Measurements from ENCODE around the gene SEC14L5. TPM values are rescaled to one million over a fixed set of nuclear protein-coding genes. Genes with fewer than 3 reads are reported as not detected.

Gene SEC14L5
- total RNA-seq, 5 donors from 2014 or later (not counting 1 experiment from before 2014, with no cell fraction given): 0.05 TPM; not detected in 4

GRCh38 chr16:5058476-5058875 is 100.3 kb downstream of the SEC14L5 start:
- DNase-seq: no peak
- H3K36me3 ChIP-seq (ENCODE audit: control insufficient read depth in 2 of 2, extremely low read depth in 1 of 2, insufficient read depth in 1 of 2, low read length in 1 of 2): no peaks in the 10 kb centered on the region
- ChIA-PET POLR2A (no interaction called here), CTCF (no interaction called here)
- H3K9me3 ChIP-seq: no peaks in the 10 kb centered on the region
- no peak for ATAC-seq (replicated peaks in 1 of 4)
- no CpG with 5 or more reads among the region's 7 CpGs for WGBS (ENCODE audit: insufficient coverage)
- peaks cover 0 to 3% of the 10 kb centered on the region in 2 experiments for H3K4me1 ChIP-seq (ENCODE audit: control insufficient read depth in 1 of 2, extremely low read depth in 1 of 2, insufficient read depth in 2 of 2, low read length in 2 of 2)
- Mint-ChIP-seq H3K9me3 (no peaks in the 10 kb centered on the region), H3K27me3 (peaks cover 0 to 5% of the 10 kb centered on the region in 2 donors), H3K36me3 (no peaks in the 10 kb centered on the region), H3K27ac (no peak overlapping the region), H3K4me3 (no peak overlapping the region), H3K4me1 (no peaks in the 10 kb centered on the region)
- H3K27me3 ChIP-seq (replicated peaks in 1 of 2; ENCODE audit: control insufficient read depth in 2 of 2, extremely low read depth in 1 of 2, insufficient read depth in 2 of 2, low read length in 1 of 2): peaks cover 0 to 17% of the 10 kb centered on the region in 2 experiments
- H3K4me3 ChIP-seq (ENCODE audit: control insufficient read depth in 1 of 2, extremely low read depth in 1 of 2, low read length in 1 of 2): no peak overlapping the region
- H3K27ac ChIP-seq (ENCODE audit: low read length): no peak overlapping the region

GRCh38 chr16:5059386-5060072 is 101.4 kb downstream of the SEC14L5 start:
- ChIA-PET CTCF (no interaction called here), POLR2A (no interaction called here)
- Mint-ChIP-seq H3K36me3 (no peaks in the 10 kb centered on the region), H3K27ac (no peak overlapping the region), H3K27me3 (peaks cover 0 to 5% of the 10 kb centered on the region in 2 donors), H3K9me3 (no peaks in the 10 kb centered on the region), H3K4me1 (no peaks in the 10 kb centered on the region), H3K4me3 (no peak overlapping the region)
- ATAC-seq (replicated peaks in 1 of 4) (no peak), DNase-seq (no peak)
- Histone ChIP-seq H3K27ac (ENCODE audit: low read length) (no peak overlapping the region), H3K27me3 (replicated peaks in 1 of 2; ENCODE audit: control insufficient read depth in 2 of 2, extremely low read depth in 1 of 2, insufficient read depth in 2 of 2, low read length in 1 of 2) (peaks cover 0 to 17% of the 10 kb centered on the region in 2 experiments), H3K4me3 (ENCODE audit: control insufficient read depth in 1 of 2, extremely low read depth in 1 of 2, low read length in 1 of 2) (no peak overlapping the region), H3K4me1 (ENCODE audit: control insufficient read depth in 1 of 2, extremely low read depth in 1 of 2, insufficient read depth in 2 of 2, low read length in 2 of 2) (peaks cover 0 to 3% of the 10 kb centered on the region in 2 experiments), H3K36me3 (ENCODE audit: control insufficient read depth in 2 of 2, extremely low read depth in 1 of 2, insufficient read depth in 1 of 2, low read length in 1 of 2) (no peaks in the 10 kb centered on the region), H3K9me3 (no peaks in the 10 kb centered on the region)
- 75% methylated on average over 3 of the region's 6 CpGs for WGBS (ENCODE audit: insufficient coverage)

- no peak overlapping the region for H3K4me3 ChIP-seq (ENCODE audit: control insufficient read depth in 1 of 2, extremely low read depth in 1 of 2, low read length in 1 of 2)
- H3K36me3 Mint-ChIP-seq: no peaks in the 10 kb centered on the region
- no peaks in the 10 kb centered on the region for H3K4me1 Mint-ChIP-seq
- peaks cover 0 to 17% of the 10 kb centered on the region in 2 experiments for H3K27me3 ChIP-seq (replicated peaks in 1 of 2; ENCODE audit: control insufficient read depth in 2 of 2, extremely low read depth in 1 of 2, insufficient read depth in 2 of 2, low read length in 1 of 2)
- no peaks in the 10 kb centered on the region for H3K36me3 ChIP-seq (ENCODE audit: control insufficient read depth in 2 of 2, extremely low read depth in 1 of 2, insufficient read depth in 1 of 2, low read length in 1 of 2)
- 92% methylated on average over 2 of the region's 10 CpGs for WGBS (ENCODE audit: insufficient coverage)
- no peak overlapping the region for H3K27ac ChIP-seq (ENCODE audit: low read length)
- H3K4me3 Mint-ChIP-seq: no peak overlapping the region
- H3K9me3 ChIP-seq: no peaks in the 10 kb centered on the region
- ATAC-seq (replicated peaks in 1 of 4) (no peak), DNase-seq (no peak)
- H3K27ac Mint-ChIP-seq: no peak overlapping the region
- H3K4me1 ChIP-seq (ENCODE audit: control insufficient read depth in 1 of 2, extremely low read depth in 1 of 2, insufficient read depth in 2 of 2, low read length in 2 of 2): peaks cover 0 to 3% of the 10 kb centered on the region in 2 experiments
- CTCF ChIA-PET: no interaction called here
- no peaks in the 10 kb centered on the region for H3K9me3 Mint-ChIP-seq
- POLR2A ChIA-PET: no interaction called here
- H3K27me3 Mint-ChIP-seq: peaks cover 0 to 5% of the 10 kb centered on the region in 2 donors
Observed at GRCh38 chr16:5060073-5060641, 102.0 kb downstream of the SEC14L5 start.

GRCh38 chr16:5062051-5062450 is 103.9 kb downstream of the SEC14L5 start:
- DNase-seq (no peak), ATAC-seq (replicated peaks in 1 of 4) (no peak)
- H3K27me3 Mint-ChIP-seq: peaks cover 0 to 5% of the 10 kb centered on the region in 2 donors
- Histone ChIP-seq H3K9me3 (no peaks in the 10 kb centered on the region), H3K4me1 (ENCODE audit: control insufficient read depth in 1 of 2, extremely low read depth in 1 of 2, insufficient read depth in 2 of 2, low read length in 2 of 2) (no peaks in the 10 kb centered on the region), H3K27me3 (replicated peaks in 1 of 2; ENCODE audit: control insufficient read depth in 2 of 2, extremely low read depth in 1 of 2, insufficient read depth in 2 of 2, low read length in 1 of 2) (peaks cover 0 to 10% of the 10 kb centered on the region in 2 experiments), H3K4me3 (ENCODE audit: control insufficient read depth in 1 of 2, extremely low read depth in 1 of 2, low read length in 1 of 2) (no peak overlapping the region), H3K27ac (ENCODE audit: low read length) (no peak overlapping the region), H3K36me3 (ENCODE audit: control insufficient read depth in 2 of 2, extremely low read depth in 1 of 2, insufficient read depth in 1 of 2, low read length in 1 of 2) (no peaks in the 10 kb centered on the region)
- H3K27ac Mint-ChIP-seq: no peak overlapping the region
- no peaks in the 10 kb centered on the region for H3K9me3 Mint-ChIP-seq
- H3K4me1 Mint-ChIP-seq: no peaks in the 10 kb centered on the region
- H3K36me3 Mint-ChIP-seq: no peaks in the 10 kb centered on the region
- no peak overlapping the region for H3K4me3 Mint-ChIP-seq
- POLR2A ChIA-PET: no interaction called here
- WGBS (ENCODE audit: insufficient coverage): 89% methylated on average over 8 of the region's 11 CpGs
- CTCF ChIA-PET: no interaction called here

- no peak overlapping the region for H3K4me3 Mint-ChIP-seq
- Histone ChIP-seq H3K27me3 (replicated peaks in 1 of 2; ENCODE audit: control insufficient read depth in 2 of 2, extremely low read depth in 1 of 2, insufficient read depth in 2 of 2, low read length in 1 of 2) (peaks cover 0 to 10% of the 10 kb centered on the region in 2 experiments), H3K36me3 (ENCODE audit: control insufficient read depth in 2 of 2, extremely low read depth in 1 of 2, insufficient read depth in 1 of 2, low read length in 1 of 2) (no peaks in the 10 kb centered on the region), H3K4me3 (ENCODE audit: control insufficient read depth in 1 of 2, extremely low read depth in 1 of 2, low read length in 1 of 2) (no peak overlapping the region), H3K27ac (ENCODE audit: low read length) (no peak overlapping the region), H3K4me1 (ENCODE audit: control insufficient read depth in 1 of 2, extremely low read depth in 1 of 2, insufficient read depth in 2 of 2, low read length in 2 of 2) (no peaks in the 10 kb centered on the region), H3K9me3 (no peaks in the 10 kb centered on the region)
- H3K27me3 Mint-ChIP-seq: peaks cover 0 to 5% of the 10 kb centered on the region in 2 donors
- DNase-seq: no peak
- no peaks in the 10 kb centered on the region for H3K36me3 Mint-ChIP-seq
- H3K27ac Mint-ChIP-seq: no peak overlapping the region
- no peaks in the 10 kb centered on the region for H3K9me3 Mint-ChIP-seq
- H3K4me1 Mint-ChIP-seq: no peaks in the 10 kb centered on the region
- ChIA-PET CTCF (interaction anchor here in 1 of 2 donors (0.6 kb wide), 1 partner anchor 11 kb away, joined by 3 read pairs; no protein-coding TSS in a partner anchor), POLR2A (no interaction called here)
- WGBS (ENCODE audit: insufficient coverage): 89% methylated on average over 13 of the region's 19 CpGs
- ATAC-seq (replicated peaks in 1 of 4): no peak
Observed at GRCh38 chr16:5062790-5063765, 104.9 kb downstream of the SEC14L5 start.

- Mint-ChIP-seq H3K27ac (no peak overlapping the region), H3K4me3 (no peak overlapping the region), H3K27me3 (peaks cover 0 to 5% of the 10 kb centered on the region in 2 donors), H3K9me3 (no peaks in the 10 kb centered on the region), H3K4me1 (no peaks in the 10 kb centered on the region), H3K36me3 (no peaks in the 10 kb centered on the region)
- no peak for ATAC-seq (replicated peaks in 1 of 4)
- H3K36me3 ChIP-seq (ENCODE audit: control insufficient read depth in 2 of 2, extremely low read depth in 1 of 2, insufficient read depth in 1 of 2, low read length in 1 of 2): no peaks in the 10 kb centered on the region
- no peak for DNase-seq
- peaks cover 0 to 10% of the 10 kb centered on the region in 2 experiments for H3K27me3 ChIP-seq (replicated peaks in 1 of 2; ENCODE audit: control insufficient read depth in 2 of 2, extremely low read depth in 1 of 2, insufficient read depth in 2 of 2, low read length in 1 of 2)
- no peaks in the 10 kb centered on the region for H3K4me1 ChIP-seq (ENCODE audit: control insufficient read depth in 1 of 2, extremely low read depth in 1 of 2, insufficient read depth in 2 of 2, low read length in 2 of 2)
- no peaks in the 10 kb centered on the region for H3K9me3 ChIP-seq
- POLR2A ChIA-PET: no interaction called here
- CTCF ChIA-PET: no interaction called here
- 94% methylated on average over 5 of the region's 7 CpGs for WGBS (ENCODE audit: insufficient coverage)
- no peak overlapping the region for H3K4me3 ChIP-seq (ENCODE audit: control insufficient read depth in 1 of 2, extremely low read depth in 1 of 2, low read length in 1 of 2)
- H3K27ac ChIP-seq (ENCODE audit: low read length): no peak overlapping the region
Observed at GRCh38 chr16:5064915-5065314, 106.8 kb downstream of the SEC14L5 start.

Measured in T-cell (primary cell).